Measurements from ENCODE around the gene MAD2L2. TPM values are rescaled to one million over a fixed set of nuclear protein-coding genes. Genes with fewer than 3 reads are reported as not detected.

MAD2L2 gene
- total and polyA plus RNA-seq, 5 experiments from 2014 or later = 19.7 to 66.1 (median 52.2) TPM

DNA sequence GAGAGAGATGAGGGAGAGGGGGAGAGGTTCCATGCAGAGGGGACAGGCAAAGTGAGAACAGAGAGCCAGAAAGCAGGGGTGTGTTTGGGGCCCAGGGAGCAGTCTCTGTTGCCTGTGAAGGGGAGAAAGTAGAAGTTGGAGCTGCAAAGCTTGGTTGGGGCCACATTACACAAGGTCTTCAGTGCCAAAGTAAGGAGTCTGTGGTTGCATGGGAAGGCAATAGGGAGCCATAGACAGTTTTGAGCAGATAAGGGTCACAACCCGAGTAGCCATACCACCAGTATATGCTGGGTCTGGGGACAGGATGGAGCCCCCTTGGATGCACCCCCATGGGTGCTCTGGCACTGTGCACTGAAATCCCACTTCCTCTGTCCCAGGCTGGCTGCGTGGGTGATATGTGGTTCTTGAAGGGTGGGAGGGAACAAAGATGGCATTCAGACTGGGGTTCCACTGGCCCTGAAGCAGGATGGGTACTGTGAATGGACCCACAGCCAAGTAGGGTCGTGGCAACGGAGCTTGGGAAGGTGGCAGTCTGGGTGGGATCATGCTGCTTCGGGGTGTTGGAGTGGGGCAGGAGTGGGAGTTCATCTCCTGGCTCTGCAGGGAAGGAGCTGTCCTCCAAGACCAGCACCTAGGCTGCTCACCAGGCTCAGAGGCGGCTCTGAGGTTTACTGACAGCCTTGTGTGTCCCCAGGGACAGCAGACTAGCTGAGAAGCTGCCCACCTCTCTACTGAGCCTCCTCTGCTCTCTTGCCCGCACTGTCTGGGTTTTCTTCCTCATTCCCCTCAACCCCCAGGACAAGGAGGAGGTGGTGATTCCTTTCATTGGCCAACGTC is 22.6 kb upstream of the MAD2L2 start:
- Mint-ChIP-seq H3K4me1 (peaks cover 0 to 7% (median 0%) of the 10 kb centered on the region in 4 donors), H3K27me3 (peaks cover 0 to 14% (median under 1%) of the 10 kb centered on the region in 5 donors), H3K4me3 (no peak overlapping the region), H3K27ac (peak overlapping the region in 1 of 10 donors; percentile 21), H3K9me3 (no peaks in the 10 kb centered on the region), H3K36me3 (no peaks in the 10 kb centered on the region)
- ATAC-seq (no peak), DNase-seq (no peak)
- POLR2A ChIA-PET = interaction anchor here (1.1 kb wide), 1 partner anchor 16 kb away, joined by 3 read pairs; no protein-coding TSS in a partner anchor

DNA sequence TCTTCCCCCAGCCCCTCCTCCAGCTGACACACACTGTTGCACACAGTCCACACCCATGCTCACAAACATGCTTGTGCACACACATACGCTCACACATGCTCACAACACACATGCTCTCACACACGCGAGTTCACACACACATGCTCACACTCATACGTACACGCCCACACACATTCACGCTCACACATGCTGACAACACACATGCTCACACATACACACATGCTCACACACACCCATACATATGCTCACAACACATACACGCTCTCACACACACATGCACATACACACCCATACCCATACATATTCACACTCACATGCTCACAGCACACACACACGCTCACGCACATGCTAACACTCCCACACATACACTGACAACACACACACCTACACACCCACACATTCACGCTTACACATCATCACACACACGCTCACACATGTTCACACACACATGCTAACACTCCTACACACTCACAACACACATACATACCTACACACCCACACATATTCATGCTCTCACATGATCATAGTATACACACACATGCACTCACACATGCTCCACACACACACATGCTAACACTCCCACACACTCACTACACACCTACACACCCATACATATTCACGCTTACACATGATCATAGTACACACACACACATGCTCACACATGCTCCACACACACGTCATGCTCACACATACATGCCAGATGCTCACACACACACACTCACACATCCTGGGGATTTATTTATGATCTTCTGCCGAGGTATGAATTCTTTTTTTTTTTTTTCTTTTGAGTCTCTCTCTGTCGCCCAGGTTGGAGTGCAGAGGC is 21.2 kb upstream of the MAD2L2 start:
- POLR2A ChIA-PET = no interaction called here
- no peak for DNase-seq
- H3K9me3 Mint-ChIP-seq = no peaks in the 10 kb centered on the region
- H3K27me3 Mint-ChIP-seq = peaks cover 0 to 14% (median 0%) of the 10 kb centered on the region in 5 donors
- H3K36me3 Mint-ChIP-seq = no peaks in the 10 kb centered on the region
- no peak for ATAC-seq
- no peak overlapping the region for H3K4me3 Mint-ChIP-seq
- H3K4me1 Mint-ChIP-seq = peaks cover 0 to 12% (median 5%) of the 10 kb centered on the region in 4 donors
- H3K27ac Mint-ChIP-seq = no peak overlapping the region

DNA sequence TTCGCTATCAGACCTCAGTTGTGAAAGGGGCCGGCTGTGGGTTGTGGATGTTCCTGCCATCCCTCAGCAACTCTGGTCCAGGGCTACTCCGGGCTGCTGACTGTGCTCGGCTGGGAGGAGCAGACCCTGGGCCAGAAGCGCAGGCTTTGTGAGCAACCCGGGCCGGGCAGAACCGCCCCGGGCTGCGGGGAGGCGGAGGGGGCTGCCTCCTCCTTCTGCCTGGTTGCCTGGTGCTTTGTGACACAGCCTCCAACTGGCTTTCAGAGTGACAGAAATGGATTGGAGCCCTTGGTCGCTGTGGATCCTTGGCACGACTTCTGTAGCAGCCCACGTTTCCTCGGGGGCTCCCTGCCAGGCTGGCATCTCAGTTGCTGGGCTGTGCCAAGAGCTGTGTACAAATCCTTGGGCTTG is 20.6 kb upstream of the MAD2L2 start:
- H3K4me3 Mint-ChIP-seq = no peak overlapping the region
- ATAC-seq (no peak), DNase-seq (no peak)
- no peaks in the 10 kb centered on the region for H3K36me3 Mint-ChIP-seq
- POLR2A ChIA-PET = interaction anchor here (0.8 kb wide), 1 partner anchor 37 kb away, joined by 3 read pairs; no protein-coding TSS in a partner anchor
- H3K27ac Mint-ChIP-seq = no peak overlapping the region
- peaks cover 0 to 14% (median 0%) of the 10 kb centered on the region in 5 donors for H3K27me3 Mint-ChIP-seq
- H3K4me1 Mint-ChIP-seq = peaks cover 0 to 15% (median 5%) of the 10 kb centered on the region in 4 donors
- no peaks in the 10 kb centered on the region for H3K9me3 Mint-ChIP-seq

- no peak overlapping the region for H3K4me3 Mint-ChIP-seq
- H3K36me3 Mint-ChIP-seq = no peaks in the 10 kb centered on the region
- H3K4me1 Mint-ChIP-seq = peaks cover 0 to 15% (median 5%) of the 10 kb centered on the region in 4 donors
- POLR2A ChIA-PET = interaction anchor here (0.8 kb wide), 2 partner anchors 9 to 36 kb away, joined by 3 to 4 read pairs; no protein-coding TSS in a partner anchor
- H3K27ac Mint-ChIP-seq = no peak overlapping the region
- DNase-seq (no peak), ATAC-seq (no peak)
- peaks cover 0 to 14% (median 0%) of the 10 kb centered on the region in 5 donors for H3K27me3 Mint-ChIP-seq
- H3K9me3 Mint-ChIP-seq = no peaks in the 10 kb centered on the region
Measured at GRCh38 chr1:11700601-11701467, 19.9 kb upstream of the MAD2L2 start.

- Mint-ChIP-seq H3K36me3 (no peaks in the 10 kb centered on the region), H3K27ac (no peak overlapping the region), H3K4me1 (peaks cover 4 to 26% (median 15%) of the 10 kb centered on the region in 4 donors), H3K9me3 (no peaks in the 10 kb centered on the region), H3K4me3 (no peak overlapping the region), H3K27me3 (peaks cover 0 to 10% (median 8%) of the 10 kb centered on the region in 5 donors)
- POLR2A ChIA-PET = no interaction called here
- DNase-seq (no peak), ATAC-seq (peak in 1 of 2 donors; percentile 46)
Measured at GRCh38 chr1:11697893-11698210, 16.9 kb upstream of the MAD2L2 start.

GRCh38 chr1:11697188-11697892 is 16.4 kb upstream of the MAD2L2 start:
- POLR2A ChIA-PET = no interaction called here
- peaks cover 3 to 15% (median 12%) of the 10 kb centered on the region in 5 donors for H3K27me3 Mint-ChIP-seq
- H3K4me3 Mint-ChIP-seq = no peak overlapping the region
- DNase-seq (no peak), ATAC-seq (no peak)
- H3K4me1 Mint-ChIP-seq = peaks cover 7 to 32% (median 20%) of the 10 kb centered on the region in 4 donors
- no peaks in the 10 kb centered on the region for H3K9me3 Mint-ChIP-seq
- H3K36me3 Mint-ChIP-seq = no peaks in the 10 kb centered on the region
- peak overlapping the region in 1 of 10 donors; percentile 35 for H3K27ac Mint-ChIP-seq

- Mint-ChIP-seq H3K4me3 (no peak overlapping the region), H3K36me3 (no peaks in the 10 kb centered on the region), H3K9me3 (no peaks in the 10 kb centered on the region), H3K27me3 (peaks cover 4 to 23% (median 15%) of the 10 kb centered on the region in 5 donors), H3K4me1 (peaks cover 9 to 36% (median 26%) of the 10 kb centered on the region in 4 donors), H3K27ac (peak overlapping the region in 1 of 10 donors; percentile 73)
- ATAC-seq = no peak
- no peak for DNase-seq
- POLR2A ChIA-PET = interaction anchor here (1.5 kb wide), 1 partner anchor 23 kb away, joined by 5 read pairs; no protein-coding TSS in a partner anchor
Measured at GRCh38 chr1:11695861-11696260, 14.9 kb upstream of the MAD2L2 start.

- peaks cover 13 to 42% (median 26%) of the 10 kb centered on the region in 5 donors for H3K27me3 Mint-ChIP-seq
- peak overlapping the region in 3 of 10 donors; percentile 61 to 87 (median 70) for H3K27ac Mint-ChIP-seq
- ATAC-seq (no peak), DNase-seq (no peak)
- H3K4me1 Mint-ChIP-seq = peaks cover 15 to 46% (median 38%) of the 10 kb centered on the region in 4 donors
- POLR2A ChIA-PET = no interaction called here
- peaks cover 0 to 5% (median 0%) of the 10 kb centered on the region in 3 donors for H3K36me3 Mint-ChIP-seq
- H3K4me3 Mint-ChIP-seq = peak overlapping the region in 4 of 10 donors; percentile 2 to 55 (median 28)
- no peaks in the 10 kb centered on the region for H3K9me3 Mint-ChIP-seq
Measured at GRCh38 chr1:11693917-11694316, 13.0 kb upstream of the MAD2L2 start.

GRCh38 chr1:11693024-11693590 is 12.2 kb upstream of the MAD2L2 start:
- peak; percentile 69 to 82 for ATAC-seq
- POLR2A ChIA-PET = no interaction called here
- Mint-ChIP-seq H3K4me1 (peaks cover 15 to 42% (median 37%) of the 10 kb centered on the region in 4 donors), H3K27ac (peak overlapping the region in 7 of 10 donors; percentile 0 to 73 (median 33)), H3K36me3 (peaks cover 0 to 5% (median 0%) of the 10 kb centered on the region in 3 donors), H3K27me3 (peaks cover 13 to 50% (median 26%) of the 10 kb centered on the region in 5 donors), H3K4me3 (peak overlapping the region; percentile 57 to 90 (median 78)), H3K9me3 (no peaks in the 10 kb centered on the region)
- peak in 6 of 10 donors; percentile 15 to 49 (median 40) for DNase-seq

- Mint-ChIP-seq H3K4me1 (peaks cover 15 to 39% (median 33%) of the 10 kb centered on the region in 4 donors), H3K9me3 (no peaks in the 10 kb centered on the region), H3K4me3 (peak overlapping the region; percentile 70 to 90 (median 79)), H3K36me3 (peaks cover 0 to 5% (median 0%) of the 10 kb centered on the region in 3 donors), H3K27ac (peak overlapping the region in 3 of 10 donors; percentile 48 to 80 (median 68)), H3K27me3 (peaks cover 19 to 57% (median 31%) of the 10 kb centered on the region in 5 donors)
- DNase-seq = no peak
- no peak for ATAC-seq
- POLR2A ChIA-PET = no interaction called here
Measured at GRCh38 chr1:11691928-11692711, 11.2 kb upstream of the MAD2L2 start.

Data from naive thymus-derived CD8-positive, alpha-beta T cell (primary cell).